K562 (cell line): ENCODE measurements around the gene BCORL1. TPM values are rescaled to one million over a fixed set of nuclear protein-coding genes. Genes with fewer than 3 reads are reported as not detected.
A peak's percentile ranks its signal among the peaks of the same experiment; 100 is the strongest.

Experiments
- BRCA1 ChIP-seq, 2 experiments: fragments of 450-650 bp in 1 of 2; sonication (generic) in 1 of 2; formaldehyde crosslinking in 1 of 2; IDR thresholded peaks; 2 replicates each; pipeline versions ENCODE4 v1.5.0 to v1.6.1; 2017 to 2020; ENCODE audit warnings: mild to moderate bottlenecking in 1 of 2, missing genetic modification reagents in 1 of 2
- BRF1 ChIP-seq: IDR thresholded peaks from 3 replicates; pipeline ENCODE4 v1.6.1; 2011; ENCODE audit warnings: borderline replicate concordance, mild to moderate bottlenecking; ENCODE audit not compliant: insufficient read length; ENCODE audit errors: extremely low read depth
- COPS2 ChIP-seq: fragments of 450-650 bp; conservative IDR thresholded peaks from 2 replicates; pipeline ENCODE4 v1.6.1; 2016; ENCODE audit warnings: mild to moderate bottlenecking, moderate library complexity
- EP300 ChIP-seq: IDR thresholded peaks from 2 replicates; pipeline ENCODE4 v1.6.1; 2012; ENCODE audit warnings: low read length, improper control_type of control experiment
- ESRRB ChIP-seq: fragments of 250-450 bp; sonication (Bioruptor Pico); IDR thresholded peaks from 2 replicates; pipeline ENCODE4 v1.5.0; 2020; ENCODE audit warnings: mild to moderate bottlenecking, moderate library complexity, borderline replicate concordance
- FUS ChIP-seq: fragments of 200-400 bp; formaldehyde crosslinking; optimal IDR thresholded peaks from 2 replicates; pipeline ENCODE3; 2017; ENCODE audit warnings: low read depth, low read length
- GATAD2A ChIP-seq: fragments of 450-650 bp; IDR thresholded peaks from 2 replicates; pipeline ENCODE4 v1.6.1; 2017
- HES1 ChIP-seq: fragments of 450-650 bp; IDR thresholded peaks from 2 replicates; pipeline ENCODE4 v1.6.1; 2016; ENCODE audit warnings: low read depth, mild to moderate bottlenecking, moderate library complexity
- HMG20A ChIP-seq: fragments of 450-650 bp; formaldehyde crosslinking; conservative IDR thresholded peaks from 2 replicates; pipeline ENCODE4 v1.4.0; 2020; ENCODE audit warnings: mild to moderate bottlenecking, mixed read lengths
- JUND ChIP-seq, 2 experiments: IDR thresholded peaks; 2 replicates in 1 of 2; 3 replicates in 1 of 2; pipeline ENCODE4 v1.6.1; 2011; ENCODE audit warnings: borderline replicate concordance in 2 of 2, low read depth in 2 of 2, low read length in 2 of 2, improper control_type of control experiment in 1 of 2, missing biosample characterization in 1 of 2, missing genetic modification characterization in 1 of 2, missing genetic modification reagents in 1 of 2
- KAT7 ChIP-seq: sonication (generic); formaldehyde crosslinking; IDR thresholded peaks from 2 replicates; pipeline ENCODE4 v1.8.0; 2022; ENCODE audit warnings: missing genetic modification reagents, mild to moderate bottlenecking, borderline replicate concordance
- KAT8 ChIP-seq: fragments of 450-650 bp; IDR thresholded peaks from 2 replicates; pipeline ENCODE4 v1.6.1; 2016; ENCODE audit warnings: low read depth, mild to moderate bottlenecking
- MITF ChIP-seq: IDR thresholded peaks from 2 replicates; pipeline ENCODE4 v1.6.1; 2014; ENCODE audit warnings: antibody characterized with exemption
- MXI1 ChIP-seq: IDR thresholded peaks from 2 replicates; pipeline ENCODE4 v1.6.1; 2011; ENCODE audit warnings: low read depth, mild to moderate bottlenecking, improper control_type of control experiment, low read length
- NEUROD1 ChIP-seq: fragments of 150-350 bp; IDR thresholded peaks from 2 replicates; pipeline ENCODE4 v1.6.1; 2014; ENCODE audit warnings: borderline replicate concordance, low read length, low read depth; ENCODE audit not compliant: partially characterized antibody
- NFE2L1 ChIP-seq: fragments of 450-650 bp; IDR thresholded peaks from 2 replicates; pipeline ENCODE4 v1.6.1; 2016; ENCODE audit warnings: missing genetic modification characterization, low read depth, mild to moderate bottlenecking, missing compliant biosample characterization, moderate library complexity, borderline replicate concordance
- NUFIP1 ChIP-seq: fragments of 450-650 bp; IDR thresholded peaks from 2 replicates; pipeline ENCODE4 v1.6.1; 2018; ENCODE audit not compliant: partially characterized antibody
- RBM14 ChIP-seq: fragments of 200-400 bp; formaldehyde crosslinking; IDR thresholded peaks from 2 replicates; pipeline ENCODE4 v1.6.1; 2018; ENCODE audit warnings: low read depth, mild to moderate bottlenecking, low read length, moderate library complexity, borderline replicate concordance; ENCODE audit not compliant: insufficient read depth
- RBM22 ChIP-seq: fragments of 200-400 bp; formaldehyde crosslinking; IDR thresholded peaks from 2 replicates; pipeline ENCODE4 v1.6.1; 2018; ENCODE audit warnings: low read length, low read depth; ENCODE audit not compliant: poor library complexity, severe bottlenecking
- SIX5 ChIP-seq, 2 experiments: IDR thresholded peaks; 2 replicates each; pipeline ENCODE4 v1.6.1; 2011; ENCODE audit warnings: low read length in 2 of 2, borderline replicate concordance in 1 of 2, low read depth in 1 of 2, mild to moderate bottlenecking in 1 of 2, moderate library complexity in 1 of 2; ENCODE audit not compliant: insufficient read depth in 1 of 2
- SRSF9 ChIP-seq: fragments of 200-400 bp; formaldehyde crosslinking; IDR thresholded peaks from 2 replicates; pipeline ENCODE4 v1.6.1; 2017; ENCODE audit warnings: low read depth, low read length, borderline replicate concordance
- THRAP3 ChIP-seq: fragments of 450-650 bp; IDR thresholded peaks from 2 replicates; pipeline ENCODE4 v1.6.1; 2016; ENCODE audit warnings: mild to moderate bottlenecking, inconsistent platforms, borderline replicate concordance
- WHSC1 ChIP-seq: IDR thresholded peaks from one replicate; pipeline ENCODE4 v1.6.1; 2012; ENCODE audit warnings: low read length, control low read depth, inconsistent platforms
- ZFP30 ChIP-seq: fragments of 250-450 bp; sonication (Bioruptor Pico); IDR thresholded peaks from 2 replicates; pipeline ENCODE4 v1.8.0; 2022; ENCODE audit warnings: moderate library complexity, mild to moderate bottlenecking, inconsistent platforms, borderline replicate concordance
- ZFP36 ChIP-seq: fragments of 150-350 bp; IDR thresholded peaks from 2 replicates; pipeline ENCODE4 v1.6.1; 2018; ENCODE audit warnings: low read length, low read depth; ENCODE audit not compliant: partially characterized antibody
- ZNF551 ChIP-seq: fragments of 250-450 bp; sonication (Bioruptor Pico); IDR thresholded peaks from 2 replicates; pipeline ENCODE4 v1.5.0; 2021; ENCODE audit warnings: mild to moderate bottlenecking, moderate library complexity
- ZNF561 ChIP-seq: fragments of 450-650 bp; formaldehyde crosslinking; conservative IDR thresholded peaks from 2 replicates; pipeline ENCODE4 v1.4.0; 2020; ENCODE audit warnings: mild to moderate bottlenecking, moderate library complexity
- ZNF57 ChIP-seq: fragments of 450-650 bp; formaldehyde crosslinking; IDR thresholded peaks from 2 replicates; pipeline ENCODE4 v1.4.0; 2020; ENCODE audit warnings: mild to moderate bottlenecking, moderate library complexity
- ZNF75A ChIP-seq: fragments of 450-650 bp; formaldehyde crosslinking; IDR thresholded peaks from 2 replicates; pipeline ENCODE4 v1.4.0; 2020; ENCODE audit warnings: mild to moderate bottlenecking
- polyA plus RNA-seq, 8 experiments: library from polyadenylated mRNA; depleted of rRNA in 4 of 8; stranded (reverse) in 5 of 8; unstranded in 3 of 8; fragments of >200 nt; fragmentation: Nextera tagmentation in 2 of 8; fragmentation: Illumina TruSeq in 1 of 8; extraction: Ambion mirVana in 2 of 8; extraction: Trizol in 1 of 8; gene quantifications; 2 replicates each; pipeline versions ENCODE4 v1.2.1 to v1.2.3, GENCODE V29; 2011 to 2014; ENCODE audit warnings: inconsistent platforms in 1 of 8, missing spikeins in 1 of 8
- total RNA-seq, 7 experiments: library from RNA; depleted of rRNA in 6 of 7; stranded (reverse); fragments of >200 nt in 6 of 7; fragmentation: Illumina TruSeq in 2 of 7; extraction: Trizol in 2 of 7; gene quantifications; 2 replicates each; pipeline versions ENCODE4 v1.2.1 to v1.2.3, GENCODE V29; 2011 to 2021; ENCODE audit warnings: low replicate concordance in 1 of 7

Gene BCORL1
- total and polyA plus RNA-seq, 9 of the 15 experiments (the other 6 are each of a cell fraction or from before 2014, with no cell fraction given): 0.48 to 29.6 (median 2.1) TPM

- TF ChIP-seq ZFP30 (CRISPR knock-in tag) (no peak), HMG20A (no peak), ZNF57 (CRISPR knock-in tag) (no peak), FUS (no peak), GATAD2A (no peak), MXI1 (no peak), COPS2 (no peak), ZFP36 (no peak), BRCA1 (IDR thresholded peaks at IDR 0.05) (no peak), BRCA1 (CRISPR knock-in tag; IDR thresholded peaks at IDR 0.05) (no peak), JUND (IDR thresholded peaks at IDR 0.05; ENCODE audit: borderline replicate concordance, low read depth, low read length) (0 out of 2 replicates have a peak, but pooled peaks have one; percentile 56), JUND (tag; IDR thresholded peaks at IDR 0.05; ENCODE audit: borderline replicate concordance, low read depth, low read length) (peak; percentile 14; the same call in 1 of the 3 replicates), SIX5 (IDR thresholded peaks at IDR 0.05; ENCODE audit: borderline replicate concordance in 1 of 2, insufficient read depth in 1 of 2, low read depth in 1 of 2, low read length in 2 of 2) (no peak), KAT8 (no peak), ESRRB (no peak), KAT7 (no peak), HES1 (no peak), NFE2L1 (no peak), WHSC1 (no peak), SRSF9 (no peak), EP300 (peak; percentile 36; the same call in 1 of the 2 replicates), THRAP3 (no peak), ZNF561 (no peak), RBM14 (no peak), ZNF551 (CRISPR knock-in tag) (no peak), NEUROD1 (no peak), MITF (no peak), ZNF75A (CRISPR knock-in tag) (no peak), RBM22 (no peak), NUFIP1 (no peak), BRF1 (no peak)
These were observed 109.6 kb downstream of the BCORL1 start (continued) for GRCh38 chrX:130091980-130092522.
